Activated CD4-positive, alpha-beta T cell treated with anti-CD3 and anti-CD28 coated beads, Interleukin-2, amount 10 ng/mL, durations not matched to agents 7 days and 5 days (primary cell): ENCODE measurements around the gene LRRC41. TPM values are rescaled to one million over a fixed set of nuclear protein-coding genes. Genes with fewer than 3 reads are reported as not detected.

Experiments used
- CTCF ChIA-PET: fragments of 350-600 bp; sonication (Branson Sonifier 250); formaldehyde crosslinking; loops from one replicate; lab custom pipeline; 2021; ENCODE audit warnings: antibody characterized with exemption; lab: Charles Lee
- POLR2A ChIA-PET: fragments of 350-600 bp; sonication (Branson Sonifier 250); formaldehyde crosslinking; loops from one replicate; lab custom pipeline; 2021; ENCODE audit warnings: antibody characterized with exemption; lab: Charles Lee
- DNase-seq: peaks from one replicate; pipeline ENCODE4 v3.0.0-alpha.2; 2020
- H3K27ac Mint-ChIP-seq: one replicate; pipeline ENCODE4 v1.8.0; 2021; ENCODE audit warnings: mild to moderate bottlenecking, moderate library complexity, mixed read lengths
- H3K27me3 Mint-ChIP-seq: one replicate; pipeline ENCODE4 v1.8.0; 2021; ENCODE audit warnings: mixed read lengths
- H3K36me3 Mint-ChIP-seq: one replicate; pipeline ENCODE4 v1.8.0; 2021; ENCODE audit warnings: low read depth, mixed read lengths
- H3K4me1 Mint-ChIP-seq: one replicate; pipeline ENCODE4 v1.8.0; 2021; ENCODE audit warnings: mixed read lengths
- H3K4me3 Mint-ChIP-seq: one replicate; pipeline ENCODE4 v1.8.0; 2021; ENCODE audit warnings: mild to moderate bottlenecking, moderate library complexity, mixed read lengths
- H3K9me3 Mint-ChIP-seq: one replicate; pipeline ENCODE4 v1.8.0; 2021; ENCODE audit warnings: mixed read lengths
- total RNA-seq, 2 experiments: library from RNA; stranded (reverse); gene quantifications; one replicate each; pipeline ENCODE4 v1.2.3, GENCODE V29; 2021

The LRRC41 gene
- total RNA-seq, 2 experiments from 2014 or later = 37.1 to 40.6 TPM

- ChIA-PET CTCF (interaction anchor here (1.2 kb wide), 1 partner anchor 22 kb away, joined by 3 read pairs; no protein-coding TSS in a partner anchor), POLR2A (no interaction called here)
- DNase-seq = no peak
- Mint-ChIP-seq H3K36me3 (peaks cover 65% of the 10 kb centered on the region), H3K27me3 (no peaks in the 10 kb centered on the region), H3K27ac (no peak overlapping the region), H3K4me3 (no peak overlapping the region), H3K9me3 (no peaks in the 10 kb centered on the region), H3K4me1 (no peaks in the 10 kb centered on the region)
Observed at GRCh38 chr1:46278807-46279206, 24.6 kb downstream of the LRRC41 start.

- Mint-ChIP-seq H3K27me3 (no peaks in the 10 kb centered on the region), H3K36me3 (peaks cover 67% of the 10 kb centered on the region), H3K27ac (no peak overlapping the region), H3K4me1 (no peaks in the 10 kb centered on the region), H3K4me3 (no peak overlapping the region), H3K9me3 (no peaks in the 10 kb centered on the region)
- ChIA-PET CTCF (interaction anchor here (1.0 to 2.1 kb wide), 6 partner anchors 8 to 26 kb away, joined by 3 to 8 read pairs (median 3); partner anchors contain the start of genes LRRC41 and UQCRH), POLR2A (interaction anchor here (1.0 kb wide), 1 partner anchor 31 kb away, joined by 3 read pairs; no protein-coding TSS in a partner anchor)
- DNase-seq = no peak
Observed at GRCh38 chr1:46277658-46278373, 25.6 kb downstream of the LRRC41 start.

GRCh38 chr1:46275030-46275337 lies 28.4 kb downstream of the LRRC41 start:
- Mint-ChIP-seq H3K27me3 (no peaks in the 10 kb centered on the region), H3K36me3 (peaks cover 65% of the 10 kb centered on the region), H3K27ac (peak overlapping the region; percentile 10), H3K4me3 (no peak overlapping the region), H3K4me1 (no peaks in the 10 kb centered on the region), H3K9me3 (no peaks in the 10 kb centered on the region)
- no peak for DNase-seq
- ChIA-PET POLR2A (no interaction called here), CTCF (interaction anchor here (0.6 to 1.6 kb wide), 5 partner anchors 9 to 429 kb away, joined by 3 to 5 read pairs (median 4); no protein-coding TSS in a partner anchor)

GRCh38 chr1:46274225-46275029 lies 29.0 kb downstream of the LRRC41 start:
- no peak for DNase-seq
- H3K36me3 Mint-ChIP-seq = peaks cover 63% of the 10 kb centered on the region
- H3K4me1 Mint-ChIP-seq = no peaks in the 10 kb centered on the region
- POLR2A ChIA-PET = interaction anchor here (0.6 kb wide), 1 partner anchor 25 kb away, joined by 3 read pairs; no protein-coding TSS in a partner anchor
- H3K27ac Mint-ChIP-seq = peak overlapping the region; percentile 10
- CTCF ChIA-PET = interaction anchor here (0.6 to 1.7 kb wide), 8 partner anchors 8 to 1130 kb away, joined by 3 to 10 read pairs (median 4); no protein-coding TSS in a partner anchor
- H3K27me3 Mint-ChIP-seq = no peaks in the 10 kb centered on the region
- no peaks in the 10 kb centered on the region for H3K9me3 Mint-ChIP-seq
- no peak overlapping the region for H3K4me3 Mint-ChIP-seq

- no peak overlapping the region for H3K4me3 Mint-ChIP-seq
- H3K36me3 Mint-ChIP-seq = peaks cover 71% of the 10 kb centered on the region
- no peak for DNase-seq
- ChIA-PET CTCF (no interaction called here), POLR2A (interaction anchor here (0.6 kb wide), 1 partner anchor 80 kb away, joined by 3 read pairs; no protein-coding TSS in a partner anchor)
- H3K9me3 Mint-ChIP-seq = no peaks in the 10 kb centered on the region
- H3K4me1 Mint-ChIP-seq = no peaks in the 10 kb centered on the region
- no peaks in the 10 kb centered on the region for H3K27me3 Mint-ChIP-seq
- no peak overlapping the region for H3K27ac Mint-ChIP-seq
Observed at GRCh38 chr1:46268578-46268977, 34.8 kb downstream of the LRRC41 start.

GRCh38 chr1:46263146-46263545 lies 40.3 kb downstream of the LRRC41 start:
- Mint-ChIP-seq H3K36me3 (peaks cover 72% of the 10 kb centered on the region), H3K4me1 (no peaks in the 10 kb centered on the region), H3K4me3 (no peak overlapping the region), H3K27me3 (no peaks in the 10 kb centered on the region), H3K27ac (no peak overlapping the region), H3K9me3 (no peaks in the 10 kb centered on the region)
- no peak for DNase-seq
- ChIA-PET CTCF (interaction anchor here (0.6 to 1.7 kb wide), 5 partner anchors 12 to 86 kb away, joined by 3 read pairs; no protein-coding TSS in a partner anchor), POLR2A (no interaction called here)

GRCh38 chr1:46262508-46262907 lies 40.9 kb downstream of the LRRC41 start:
- Mint-ChIP-seq H3K36me3 (peaks cover 70% of the 10 kb centered on the region), H3K27ac (no peak overlapping the region), H3K9me3 (no peaks in the 10 kb centered on the region), H3K4me1 (no peaks in the 10 kb centered on the region), H3K4me3 (no peak overlapping the region), H3K27me3 (no peaks in the 10 kb centered on the region)
- DNase-seq = no peak
- ChIA-PET CTCF (interaction anchor here (1.0 to 1.7 kb wide), 2 partner anchors 14 to 28 kb away, joined by 3 read pairs; no protein-coding TSS in a partner anchor), POLR2A (no interaction called here)

- no peak for DNase-seq
- Mint-ChIP-seq H3K27ac (no peak overlapping the region), H3K36me3 (peaks cover 61% of the 10 kb centered on the region), H3K9me3 (no peaks in the 10 kb centered on the region), H3K4me3 (no peak overlapping the region), H3K27me3 (no peaks in the 10 kb centered on the region), H3K4me1 (peaks cover 15% of the 10 kb centered on the region)
- ChIA-PET POLR2A (no interaction called here), CTCF (interaction anchor here (1.0 to 1.5 kb wide), 2 partner anchors 10 to 22 kb away, joined by 3 to 5 read pairs; no protein-coding TSS in a partner anchor)
Observed at GRCh38 chr1:46256523-46256922, 46.9 kb downstream of the LRRC41 start.

GRCh38 chr1:46254668-46255067 lies 48.7 kb downstream of the LRRC41 start:
- Mint-ChIP-seq H3K4me3 (no peak overlapping the region), H3K4me1 (peaks cover 26% of the 10 kb centered on the region), H3K9me3 (no peaks in the 10 kb centered on the region), H3K27me3 (no peaks in the 10 kb centered on the region), H3K36me3 (peaks cover 59% of the 10 kb centered on the region), H3K27ac (no peak overlapping the region)
- POLR2A ChIA-PET = no interaction called here
- CTCF ChIA-PET = interaction anchor here (1.1 to 1.3 kb wide), 3 partner anchors 8 to 49 kb away, joined by 3 read pairs; partner anchors contain the start of genes LRRC41 and UQCRH
- DNase-seq = no peak

- no peaks in the 10 kb centered on the region for H3K9me3 Mint-ChIP-seq
- H3K36me3 Mint-ChIP-seq = peaks cover 43% of the 10 kb centered on the region
- DNase-seq = peak; percentile 45
- ChIA-PET CTCF (interaction anchor here (0.6 to 2.7 kb wide), 4 partner anchors 11 to 92 kb away, joined by 3 to 11 read pairs (median 4); partner anchors contain the start of gene NSUN4), POLR2A (no interaction called here)
- peak overlapping the region; percentile 98 for H3K27ac Mint-ChIP-seq
- peaks cover 54% of the 10 kb centered on the region for H3K4me1 Mint-ChIP-seq
- H3K27me3 Mint-ChIP-seq = no peaks in the 10 kb centered on the region
- peak overlapping the region; percentile 99 for H3K4me3 Mint-ChIP-seq
Observed at GRCh38 chr1:46248122-46248920, 55.1 kb downstream of the LRRC41 start.

- POLR2A ChIA-PET = interaction anchor here (0.6 to 1.3 kb wide), 3 partner anchors 37 to 100 kb away, joined by 3 to 5 read pairs (median 5); partner anchors contain the start of gene NSUN4
- Mint-ChIP-seq H3K4me1 (peaks cover 54% of the 10 kb centered on the region), H3K4me3 (peak within 1 kb of the TSS; percentile 99), H3K9me3 (no peaks in the 10 kb centered on the region), H3K27ac (peak within 1 kb of the TSS; percentile 98), H3K27me3 (no peaks in the 10 kb centered on the region), H3K36me3 (peaks cover 35% of the 10 kb centered on the region)
- peak; percentile 98 for DNase-seq
- CTCF ChIA-PET = interaction anchor here (1.3 to 2.7 kb wide), 3 partner anchors 12 to 101 kb away, joined by 5 to 11 read pairs (median 7); partner anchors contain the start of genes LRRC41 and UQCRH
Observed at GRCh38 chr1:46247436-46248121, 55.8 kb downstream of the LRRC41 start, which contains the start of gene RAD54L. RAD54L (plus strand) TSS chr1:46247763; CDS start chr1:46248406, 643 bp downstream.
